Measurements from ENCODE around the gene SPRR5. TPM values are rescaled to one million over a fixed set of nuclear protein-coding genes. Genes with fewer than 3 reads are reported as not detected.

SPRR5 gene
- total and polyA plus RNA-seq, 2 donors (not counting 1 experiment from before 2014, with no cell fraction given) = not detected

- TF ChIP-seq EZH2 (IDR thresholded peaks at IDR 0.05; ENCODE audit: low read length, missing control alignments) = no peak
- TF ChIP-seq, protein P1, sequence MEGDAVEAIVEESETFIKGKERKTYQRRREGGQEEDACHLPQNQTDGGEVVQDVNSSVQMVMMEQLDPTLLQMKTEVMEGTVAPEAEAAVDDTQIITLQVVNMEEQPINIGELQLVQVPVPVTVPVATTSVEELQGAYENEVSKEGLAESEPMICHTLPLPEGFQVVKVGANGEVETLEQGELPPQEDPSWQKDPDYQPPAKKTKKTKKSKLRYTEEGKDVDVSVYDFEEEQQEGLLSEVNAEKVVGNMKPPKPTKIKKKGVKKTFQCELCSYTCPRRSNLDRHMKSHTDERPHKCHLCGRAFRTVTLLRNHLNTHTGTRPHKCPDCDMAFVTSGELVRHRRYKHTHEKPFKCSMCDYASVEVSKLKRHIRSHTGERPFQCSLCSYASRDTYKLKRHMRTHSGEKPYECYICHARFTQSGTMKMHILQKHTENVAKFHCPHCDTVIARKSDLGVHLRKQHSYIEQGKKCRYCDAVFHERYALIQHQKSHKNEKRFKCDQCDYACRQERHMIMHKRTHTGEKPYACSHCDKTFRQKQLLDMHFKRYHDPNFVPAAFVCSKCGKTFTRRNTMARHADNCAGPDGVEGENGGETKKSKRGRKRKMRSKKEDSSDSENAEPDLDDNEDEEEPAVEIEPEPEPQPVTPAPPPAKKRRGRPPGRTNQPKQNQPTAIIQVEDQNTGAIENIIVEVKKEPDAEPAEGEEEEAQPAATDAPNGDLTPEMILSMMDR (conservative IDR thresholded peaks at IDR 0.05 in 1 of 2, IDR thresholded peaks at IDR 0.05 in 1 of 2; ENCODE audit: low read depth in 1 of 2, low read length in 2 of 2) = no peak
- Histone ChIP-seq H3K4me3 (replicated peaks in 1 of 4; ENCODE audit: control extremely low read depth in 1 of 4, insufficient read depth in 1 of 4, low read depth in 3 of 4, low read length in 4 of 4) (no peak within 1 kb of the TSS), H3K4me1 (ENCODE audit: control insufficient read depth, extremely low read depth, insufficient read depth, low read length) (no peaks in the 10 kb centered on the region), H3K9ac (ENCODE audit: insufficient read depth, low read length) (no peak within 1 kb of the TSS), H3K9me3 (ENCODE audit: control insufficient read depth, insufficient read depth, low read depth, low read length) (no peaks in the 10 kb centered on the region), H3K79me2 (ENCODE audit: control insufficient read depth, insufficient read depth, low read length) (no peaks in the 10 kb centered on the region), H2AFZ (ENCODE audit: low read length) (no peak within 1 kb of the TSS), H3K4me2 (ENCODE audit: extremely low read depth, insufficient read depth, low read length) (no peak within 1 kb of the TSS), H3K27ac (ENCODE audit: insufficient read depth, low read length) (no peak within 1 kb of the TSS), H3K27me3 (ENCODE audit: control insufficient read depth, insufficient read depth, low read length) (no peaks in the 10 kb centered on the region), H4K20me1 (ENCODE audit: control insufficient read depth, extremely low read depth, insufficient read depth, low read length) (no peaks in the 10 kb centered on the region), H3K36me3 (ENCODE audit: control insufficient read depth, insufficient read depth, low read length) (no peaks in the 10 kb centered on the region)
- DNase-seq (ENCODE audit: low read depth in 2 of 2) = no peak
Observed at GRCh38 chr1:152970495-152970894, 23.5 kb downstream of the SPRR5 start, which contains the start of gene SPRR4. TSS of gene SPRR4 (plus strand) at chr1:152970648. CDS start at chr1:152971891, 1,243 bp downstream.

DNA sequence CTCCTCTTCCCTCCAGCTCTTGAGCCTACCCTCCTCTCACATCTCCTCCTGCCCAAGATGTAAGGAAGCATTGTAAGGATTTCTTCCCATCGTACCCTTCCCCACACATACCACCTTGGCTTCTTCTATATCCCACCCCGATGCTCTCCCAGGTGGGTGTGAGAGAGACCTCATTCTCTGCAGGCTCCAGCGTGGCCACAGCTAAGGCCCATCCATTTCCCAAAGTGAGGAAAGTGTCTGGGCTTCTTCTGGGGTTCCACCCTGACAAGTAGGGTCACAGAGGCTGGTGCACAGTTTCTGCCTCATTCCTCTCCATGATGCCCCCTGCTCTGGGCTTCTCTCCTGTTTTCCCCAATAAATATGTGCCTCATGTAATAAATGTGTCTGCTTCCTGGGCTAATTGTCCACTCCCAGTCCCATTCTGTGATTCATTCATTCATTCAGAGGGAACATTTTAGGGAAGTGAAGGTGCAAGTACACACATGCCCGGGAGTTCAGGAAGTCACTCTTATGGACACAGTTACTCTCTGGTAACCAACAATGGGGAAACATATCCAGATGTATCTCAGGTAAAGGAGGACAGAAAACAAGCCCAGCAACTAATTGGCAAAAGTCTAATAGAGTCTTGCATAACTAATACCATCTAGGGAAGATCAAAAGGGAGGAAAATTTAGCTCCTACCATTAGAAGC lies 25.3 kb downstream of the SPRR5 start:
- no peak overlapping the region for H2AFZ ChIP-seq (ENCODE audit: low read length)
- H4K20me1 ChIP-seq (ENCODE audit: control insufficient read depth, extremely low read depth, insufficient read depth, low read length) = no peaks in the 10 kb centered on the region
- H3K4me3 ChIP-seq (replicated peaks in 1 of 4; ENCODE audit: control extremely low read depth in 1 of 4, insufficient read depth in 1 of 4, low read depth in 3 of 4, low read length in 4 of 4) = no peak overlapping the region
- no peaks in the 10 kb centered on the region for H3K4me1 ChIP-seq (ENCODE audit: control insufficient read depth, extremely low read depth, insufficient read depth, low read length)
- H3K79me2 ChIP-seq (ENCODE audit: control insufficient read depth, insufficient read depth, low read length) = no peaks in the 10 kb centered on the region
- no peak overlapping the region for H3K27ac ChIP-seq (ENCODE audit: insufficient read depth, low read length)
- no peaks in the 10 kb centered on the region for H3K9me3 ChIP-seq (ENCODE audit: control insufficient read depth, insufficient read depth, low read depth, low read length)
- TF ChIP-seq, protein P1 (conservative IDR thresholded peaks at IDR 0.05 in 1 of 2, IDR thresholded peaks at IDR 0.05 in 1 of 2; ENCODE audit: low read depth in 1 of 2, low read length in 2 of 2) = no peak
- no peak for TF ChIP-seq EZH2 (IDR thresholded peaks at IDR 0.05; ENCODE audit: low read length, missing control alignments)
- no peak overlapping the region for H3K9ac ChIP-seq (ENCODE audit: insufficient read depth, low read length)
- no peak overlapping the region for H3K4me2 ChIP-seq (ENCODE audit: extremely low read depth, insufficient read depth, low read length)
- DNase-seq (ENCODE audit: low read depth in 2 of 2) = no peak
- H3K36me3 ChIP-seq (ENCODE audit: control insufficient read depth, insufficient read depth, low read length) = no peaks in the 10 kb centered on the region
- no peaks in the 10 kb centered on the region for H3K27me3 ChIP-seq (ENCODE audit: control insufficient read depth, insufficient read depth, low read length)

GRCh38 chr1:152976688-152977087 lies 29.7 kb downstream of the SPRR5 start:
- no peaks in the 10 kb centered on the region for H3K4me1 ChIP-seq (ENCODE audit: control insufficient read depth, extremely low read depth, insufficient read depth, low read length)
- H4K20me1 ChIP-seq (ENCODE audit: control insufficient read depth, extremely low read depth, insufficient read depth, low read length) = no peaks in the 10 kb centered on the region
- no peak overlapping the region for H3K4me3 ChIP-seq (replicated peaks in 1 of 4; ENCODE audit: control extremely low read depth in 1 of 4, insufficient read depth in 1 of 4, low read depth in 3 of 4, low read length in 4 of 4)
- no peak overlapping the region for H3K4me2 ChIP-seq (ENCODE audit: extremely low read depth, insufficient read depth, low read length)
- H2AFZ ChIP-seq (ENCODE audit: low read length) = no peak overlapping the region
- no peak overlapping the region for H3K27ac ChIP-seq (ENCODE audit: insufficient read depth, low read length)
- TF ChIP-seq, protein P1 (conservative IDR thresholded peaks at IDR 0.05 in 1 of 2, IDR thresholded peaks at IDR 0.05 in 1 of 2; ENCODE audit: low read depth in 1 of 2, low read length in 2 of 2) = no peak
- TF ChIP-seq EZH2 (IDR thresholded peaks at IDR 0.05; ENCODE audit: low read length, missing control alignments) = no peak
- H3K9ac ChIP-seq (ENCODE audit: insufficient read depth, low read length) = no peak overlapping the region
- H3K36me3 ChIP-seq (ENCODE audit: control insufficient read depth, insufficient read depth, low read length) = no peaks in the 10 kb centered on the region
- no peaks in the 10 kb centered on the region for H3K79me2 ChIP-seq (ENCODE audit: control insufficient read depth, insufficient read depth, low read length)
- no peaks in the 10 kb centered on the region for H3K9me3 ChIP-seq (ENCODE audit: control insufficient read depth, insufficient read depth, low read depth, low read length)
- DNase-seq (ENCODE audit: low read depth in 2 of 2) = no peak
- H3K27me3 ChIP-seq (ENCODE audit: control insufficient read depth, insufficient read depth, low read length) = no peaks in the 10 kb centered on the region

Data from fibroblast of lung (primary cell).